OCI-LY1 (cell line): ENCODE data around the gene RNASEH1.

ENCODE experiments used
- H2AFZ ChIP-seq: fragments of 200-600 bp; sonication (generic), shearing (Covaris generic); 2 replicates; pipeline ENCODE4 v1.6.0; 2014; ENCODE audit warnings: antibody characterized with exemption, mild to moderate bottlenecking, low read length
- H3F3A ChIP-seq: fragments of 200-600 bp; sonication (generic), shearing (Covaris generic); 2 replicates; pipeline ENCODE4 v1.6.0; 2014; ENCODE audit warnings: mild to moderate bottlenecking, antibody characterized with exemption, low read length, moderate library complexity; ENCODE audit not compliant: insufficient read depth
- H3K27ac ChIP-seq: fragments of 200-600 bp; sonication (generic); 2 replicates; pipeline ENCODE4 v1.5.1; 2014; ENCODE audit warnings: low read length, mixed run types, mild to moderate bottlenecking, low read depth; ENCODE audit not compliant: poor library complexity, severe bottlenecking
- H3K27me3 ChIP-seq: fragments of 200-600 bp; sonication (generic); 2 replicates; pipeline ENCODE4 v1.6.0; 2014; ENCODE audit warnings: antibody characterized with exemption, mild to moderate bottlenecking, low read length, moderate library complexity; ENCODE audit not compliant: insufficient read depth
- H3K36me3 ChIP-seq: fragments of 200-600 bp; sonication (generic); 2 replicates; pipeline ENCODE4 v1.6.1; 2014; ENCODE audit warnings: mild to moderate bottlenecking, antibody characterized with exemption, low read length, moderate library complexity, mixed read lengths; ENCODE audit not compliant: insufficient read depth
- H3K4me1 ChIP-seq: fragments of 200-600 bp; sonication (generic); 2 replicates; pipeline ENCODE4 v1.5.1; 2014; ENCODE audit warnings: mild to moderate bottlenecking, low read length, moderate library complexity; ENCODE audit not compliant: insufficient read depth, severe bottlenecking
- H3K4me2 ChIP-seq: fragments of 200-600 bp; sonication (generic), shearing (Covaris generic); 2 replicates; pipeline ENCODE4 v1.6.1; 2014; ENCODE audit warnings: low read length
- H3K4me3 ChIP-seq: fragments of 200-600 bp; sonication (generic); 2 replicates; pipeline ENCODE4 v1.5.1; 2014; ENCODE audit warnings: low read length, low read depth, mild to moderate bottlenecking, mixed read lengths; ENCODE audit not compliant: poor library complexity, severe bottlenecking
- H3K79me2 ChIP-seq: fragments of 200-600 bp; shearing (Covaris generic); 2 replicates; pipeline ENCODE4 v1.6.1; 2016; ENCODE audit warnings: mixed run types, low read length, mixed read lengths; ENCODE audit not compliant: insufficient read depth
- H3K9ac ChIP-seq: fragments of 200-600 bp; sonication (generic), shearing (Covaris generic); 2 replicates; pipeline ENCODE4 v1.6.1; 2014; ENCODE audit warnings: mild to moderate bottlenecking, low read length, mixed read lengths
- H3K9me2 ChIP-seq: fragments of 200-600 bp; sonication (generic), shearing (Covaris generic); 2 replicates; pipeline ENCODE4 v1.6.1; 2014; ENCODE audit warnings: low read depth, mild to moderate bottlenecking, low read length, mixed read lengths
- H3K9me3 ChIP-seq: fragments of 200-600 bp; shearing (Covaris generic); 2 replicates; pipeline ENCODE4 v1.6.1; 2014; ENCODE audit warnings: low read length, mixed read lengths
- H4K20me1 ChIP-seq: fragments of 200-600 bp; sonication (generic), shearing (Covaris generic); 2 replicates; pipeline ENCODE4 v1.6.0; 2016; ENCODE audit warnings: mild to moderate bottlenecking, low read length; ENCODE audit not compliant: insufficient read depth
- CTCF ChIP-seq: fragments of 200-600 bp; sonication (generic), shearing (Covaris generic); IDR thresholded peaks from 2 replicates; pipeline ENCODE4 v1.5.1; 2017; ENCODE audit warnings: mild to moderate bottlenecking, antibody characterized with exemption, low read length, moderate library complexity, mixed read lengths
- EZH2 ChIP-seq: fragments of 200-600 bp; sonication (generic), shearing (Covaris generic); IDR thresholded peaks from 2 replicates; pipeline ENCODE4 v1.8.0; 2017; ENCODE audit warnings: borderline replicate concordance, mixed run types, mild to moderate bottlenecking, antibody characterized with exemption, low read length, moderate library complexity, mixed read lengths

RNASEH1 gene

GRCh38 chr2:3602553-3603339, 44.6 kb upstream of the RNASEH1 start:
- H3F3A ChIP-seq = no peaks in the 10 kb centered on the region
- H3K27ac ChIP-seq = no peak overlapping the region
- H3K36me3 ChIP-seq = no peaks in the 10 kb centered on the region
- H3K9me3 ChIP-seq = no peaks in the 10 kb centered on the region
- no peak overlapping the region for H3K4me3 ChIP-seq
- H3K27me3 ChIP-seq = peaks cover 15% of the 10 kb centered on the region
- H4K20me1 ChIP-seq = no peaks in the 10 kb centered on the region
- no peaks in the 10 kb centered on the region for H3K9me2 ChIP-seq
- no peak overlapping the region for H3K9ac ChIP-seq
- no peak overlapping the region for H2AFZ ChIP-seq
- no peak overlapping the region for H3K4me2 ChIP-seq
- no peaks in the 10 kb centered on the region for H3K79me2 ChIP-seq
- H3K4me1 ChIP-seq = peaks cover 33% of the 10 kb centered on the region
- TF ChIP-seq CTCF (no peak), EZH2 (no peak)

DNA sequence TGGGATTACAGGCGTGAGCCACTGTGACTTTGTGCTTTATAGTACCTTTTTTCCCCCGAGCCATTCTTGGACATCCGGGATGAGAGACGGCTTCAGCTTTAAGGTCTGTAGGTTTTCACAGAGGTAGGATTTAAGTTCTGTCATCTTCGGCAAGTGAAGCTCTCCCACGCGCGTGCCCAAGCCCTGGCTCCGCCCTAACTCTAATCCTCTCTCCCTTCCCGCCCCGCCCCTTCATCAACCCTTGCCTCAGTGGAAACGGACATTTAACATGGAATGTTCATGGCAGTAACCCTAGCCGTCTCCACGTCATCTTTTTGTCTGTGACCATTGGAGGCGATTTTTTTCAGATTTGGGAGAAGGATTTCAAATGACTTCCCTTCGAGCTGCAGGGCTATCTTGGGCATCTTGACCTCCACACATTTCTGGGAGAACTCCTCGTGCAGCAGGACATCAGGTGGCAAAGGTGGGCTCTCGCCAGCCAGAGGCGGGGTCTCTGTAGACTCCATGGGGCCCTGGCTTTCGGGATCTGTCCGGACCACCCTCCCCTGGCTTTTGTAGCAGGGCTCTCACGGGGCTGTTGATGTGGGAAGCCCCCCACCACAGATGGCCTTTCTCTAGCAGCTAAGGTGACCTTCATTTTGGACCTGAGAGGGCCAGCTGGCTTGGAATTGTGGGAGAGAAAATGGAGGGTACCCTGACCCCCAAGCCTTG, 43.6 kb upstream of the RNASEH1 start:
- no peak overlapping the region for H3K4me3 ChIP-seq
- H3K9me3 ChIP-seq = no peaks in the 10 kb centered on the region
- no peak overlapping the region for H3K27ac ChIP-seq
- H3K79me2 ChIP-seq = no peaks in the 10 kb centered on the region
- H2AFZ ChIP-seq = no peak overlapping the region
- H3F3A ChIP-seq = no peaks in the 10 kb centered on the region
- H3K27me3 ChIP-seq = peaks cover 15% of the 10 kb centered on the region
- H3K9ac ChIP-seq = no peak overlapping the region
- H4K20me1 ChIP-seq = no peaks in the 10 kb centered on the region
- H3K36me3 ChIP-seq = no peaks in the 10 kb centered on the region
- no peaks in the 10 kb centered on the region for H3K9me2 ChIP-seq
- TF ChIP-seq EZH2 (no peak), CTCF (no peak)
- peaks cover 30% of the 10 kb centered on the region for H3K4me1 ChIP-seq
- no peak overlapping the region for H3K4me2 ChIP-seq

GRCh38 chr2:3600256-3600855, 42.2 kb upstream of the RNASEH1 start:
- H3K4me3 ChIP-seq = no peak overlapping the region
- H3K9me3 ChIP-seq = no peaks in the 10 kb centered on the region
- peaks cover 23% of the 10 kb centered on the region for H3K4me1 ChIP-seq
- no peaks in the 10 kb centered on the region for H3F3A ChIP-seq
- no peaks in the 10 kb centered on the region for H3K79me2 ChIP-seq
- no peak overlapping the region for H3K27ac ChIP-seq
- peaks cover 15% of the 10 kb centered on the region for H3K27me3 ChIP-seq
- no peaks in the 10 kb centered on the region for H3K36me3 ChIP-seq
- H4K20me1 ChIP-seq = no peaks in the 10 kb centered on the region
- TF ChIP-seq EZH2 = no peak
- no peak for TF ChIP-seq CTCF
- H3K4me2 ChIP-seq = no peak overlapping the region
- H3K9ac ChIP-seq = no peak overlapping the region
- H2AFZ ChIP-seq = no peak overlapping the region
- H3K9me2 ChIP-seq = no peaks in the 10 kb centered on the region
